KMS-11 (cell line): ENCODE data around the gene POR.

Source experiments
- H2AFZ ChIP-seq: fragments of 200-600 bp; sonication (generic); 2 replicates; pipeline ENCODE4 v1.6.1; 2016; ENCODE audit warnings: antibody characterized with exemption, mixed run types, low read depth
- H3K27ac ChIP-seq: fragments of 200-600 bp; sonication (generic); 2 replicates; pipeline ENCODE4 v1.6.1; 2016; ENCODE audit warnings: mild to moderate bottlenecking, mixed run types
- H3K27me3 ChIP-seq: fragments of 200-600 bp; sonication (generic); 2 replicates; pipeline ENCODE4 v1.6.1; 2017; ENCODE audit warnings: mild to moderate bottlenecking, low read depth, mixed run types, moderate library complexity; ENCODE audit not compliant: insufficient read depth
- H3K36me3 ChIP-seq: fragments of 200-600 bp; sonication (generic); 2 replicates; pipeline ENCODE4 v1.6.1; 2017; ENCODE audit warnings: mild to moderate bottlenecking, mixed run types; ENCODE audit not compliant: insufficient read depth
- H3K4me1 ChIP-seq: fragments of 200-600 bp; sonication (generic); 2 replicates; pipeline ENCODE4 v1.6.1; 2016; ENCODE audit warnings: mild to moderate bottlenecking, low read depth, mixed run types; ENCODE audit not compliant: poor library complexity, severe bottlenecking
- H3K4me2 ChIP-seq: fragments of 200-600 bp; sonication (generic); 2 replicates; pipeline ENCODE4 v1.7.0; 2016; ENCODE audit warnings: mild to moderate bottlenecking, mixed run types
- H3K4me3 ChIP-seq: fragments of 200-600 bp; sonication (generic); IDR thresholded peaks from 2 replicates; pipeline ENCODE4 v1.6.1; 2017; ENCODE audit warnings: low read depth, low read length, mixed read lengths; ENCODE audit not compliant: insufficient read depth
- H3K79me2 ChIP-seq: fragments of 200-600 bp; sonication (generic); 2 replicates; pipeline ENCODE4 v1.6.1; 2016; ENCODE audit warnings: low read depth, mixed run types; ENCODE audit not compliant: insufficient read depth
- H3K9ac ChIP-seq: fragments of 200-600 bp; sonication (generic); 2 replicates; pipeline ENCODE4 v1.6.1; 2016; ENCODE audit warnings: mild to moderate bottlenecking, mixed run types
- H4K20me1 ChIP-seq: fragments of 200-600 bp; sonication (generic); 2 replicates; pipeline ENCODE4 v1.6.1; 2016; ENCODE audit warnings: mild to moderate bottlenecking, mixed run types; ENCODE audit not compliant: insufficient read depth
- TF ChIP-seq, protein P1 (sequence below): fragments of 200-600 bp; sonication (generic); conservative IDR thresholded peaks from 2 replicates; pipeline ENCODE4 v1.6.1; 2017; ENCODE audit warnings: low read depth, mild to moderate bottlenecking, antibody characterized with exemption, low read length, moderate library complexity, mixed read lengths

The POR gene

DNA sequence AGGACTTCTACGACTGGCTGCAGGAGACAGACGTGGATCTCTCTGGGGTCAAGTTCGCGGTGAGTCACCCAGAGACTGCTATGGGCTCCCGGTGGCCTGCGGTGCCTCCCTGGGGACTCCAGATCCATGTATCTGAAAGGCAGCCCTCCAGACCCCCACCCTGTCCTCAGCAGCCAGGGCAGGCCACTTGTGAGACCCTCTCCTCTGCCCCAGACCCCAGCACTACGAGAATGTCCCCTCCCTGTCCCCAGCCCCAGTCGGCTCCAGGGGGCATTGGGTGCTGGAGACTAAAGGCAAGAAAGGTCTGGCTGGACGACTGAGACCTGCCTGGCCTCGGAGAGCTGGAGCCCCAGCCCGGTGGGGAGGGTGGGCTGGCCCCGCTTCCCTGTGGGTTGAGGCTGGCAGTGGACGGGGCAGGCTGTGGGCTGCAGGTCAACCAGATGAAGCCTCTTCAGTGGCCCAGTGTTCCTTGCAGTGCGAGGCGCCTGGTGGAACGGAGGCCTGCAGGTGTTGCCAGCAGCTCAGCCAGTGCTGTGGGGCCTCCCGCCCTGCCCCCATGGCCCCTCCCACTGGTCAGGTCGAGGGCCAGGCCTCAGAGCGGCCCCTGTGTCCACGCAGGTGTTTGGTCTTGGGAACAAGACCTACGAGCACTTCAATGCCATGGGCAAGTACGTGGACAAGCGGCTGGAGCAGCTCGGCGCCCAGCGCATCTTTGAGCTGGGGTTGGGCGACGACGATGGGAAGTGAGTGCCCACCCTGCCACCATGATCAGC is 65.7 kb downstream of the POR start:
- no peaks in the 10 kb centered on the region for H3K27me3 ChIP-seq
- no peak overlapping the region for H3K4me2 ChIP-seq
- no peak overlapping the region for H3K9ac ChIP-seq
- H4K20me1 ChIP-seq: no peaks in the 10 kb centered on the region
- H3K36me3 ChIP-seq: no peaks in the 10 kb centered on the region
- H3K4me3 ChIP-seq: no peak overlapping the region
- no peak overlapping the region for H3K27ac ChIP-seq
- H3K79me2 ChIP-seq: no peaks in the 10 kb centered on the region
- no peak overlapping the region for H2AFZ ChIP-seq
- TF ChIP-seq, protein P1, sequence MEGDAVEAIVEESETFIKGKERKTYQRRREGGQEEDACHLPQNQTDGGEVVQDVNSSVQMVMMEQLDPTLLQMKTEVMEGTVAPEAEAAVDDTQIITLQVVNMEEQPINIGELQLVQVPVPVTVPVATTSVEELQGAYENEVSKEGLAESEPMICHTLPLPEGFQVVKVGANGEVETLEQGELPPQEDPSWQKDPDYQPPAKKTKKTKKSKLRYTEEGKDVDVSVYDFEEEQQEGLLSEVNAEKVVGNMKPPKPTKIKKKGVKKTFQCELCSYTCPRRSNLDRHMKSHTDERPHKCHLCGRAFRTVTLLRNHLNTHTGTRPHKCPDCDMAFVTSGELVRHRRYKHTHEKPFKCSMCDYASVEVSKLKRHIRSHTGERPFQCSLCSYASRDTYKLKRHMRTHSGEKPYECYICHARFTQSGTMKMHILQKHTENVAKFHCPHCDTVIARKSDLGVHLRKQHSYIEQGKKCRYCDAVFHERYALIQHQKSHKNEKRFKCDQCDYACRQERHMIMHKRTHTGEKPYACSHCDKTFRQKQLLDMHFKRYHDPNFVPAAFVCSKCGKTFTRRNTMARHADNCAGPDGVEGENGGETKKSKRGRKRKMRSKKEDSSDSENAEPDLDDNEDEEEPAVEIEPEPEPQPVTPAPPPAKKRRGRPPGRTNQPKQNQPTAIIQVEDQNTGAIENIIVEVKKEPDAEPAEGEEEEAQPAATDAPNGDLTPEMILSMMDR: no peak
- H3K4me1 ChIP-seq: no peaks in the 10 kb centered on the region

DNA sequence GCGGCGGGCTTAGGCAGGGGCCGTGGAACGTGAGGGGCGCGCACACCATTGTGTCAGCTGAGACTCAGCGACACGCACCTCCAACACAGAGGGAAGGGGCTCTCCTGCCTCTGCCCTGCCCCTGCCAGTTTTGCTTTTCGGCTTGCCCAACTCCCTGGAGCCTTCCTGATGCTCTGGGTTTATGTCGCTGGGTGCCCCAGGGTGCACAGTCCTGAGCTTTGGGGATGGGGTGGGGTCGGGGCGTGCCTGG is 66.2 kb downstream of the POR start:
- no peaks in the 10 kb centered on the region for H3K79me2 ChIP-seq
- no peak overlapping the region for H3K4me3 ChIP-seq
- no peak overlapping the region for H3K9ac ChIP-seq
- no peaks in the 10 kb centered on the region for H3K36me3 ChIP-seq
- no peak overlapping the region for H2AFZ ChIP-seq
- no peaks in the 10 kb centered on the region for H3K4me1 ChIP-seq
- TF ChIP-seq, protein P1: no peak
- H4K20me1 ChIP-seq: no peaks in the 10 kb centered on the region
- H3K4me2 ChIP-seq: no peak overlapping the region
- H3K27me3 ChIP-seq: no peaks in the 10 kb centered on the region
- no peak overlapping the region for H3K27ac ChIP-seq

DNA sequence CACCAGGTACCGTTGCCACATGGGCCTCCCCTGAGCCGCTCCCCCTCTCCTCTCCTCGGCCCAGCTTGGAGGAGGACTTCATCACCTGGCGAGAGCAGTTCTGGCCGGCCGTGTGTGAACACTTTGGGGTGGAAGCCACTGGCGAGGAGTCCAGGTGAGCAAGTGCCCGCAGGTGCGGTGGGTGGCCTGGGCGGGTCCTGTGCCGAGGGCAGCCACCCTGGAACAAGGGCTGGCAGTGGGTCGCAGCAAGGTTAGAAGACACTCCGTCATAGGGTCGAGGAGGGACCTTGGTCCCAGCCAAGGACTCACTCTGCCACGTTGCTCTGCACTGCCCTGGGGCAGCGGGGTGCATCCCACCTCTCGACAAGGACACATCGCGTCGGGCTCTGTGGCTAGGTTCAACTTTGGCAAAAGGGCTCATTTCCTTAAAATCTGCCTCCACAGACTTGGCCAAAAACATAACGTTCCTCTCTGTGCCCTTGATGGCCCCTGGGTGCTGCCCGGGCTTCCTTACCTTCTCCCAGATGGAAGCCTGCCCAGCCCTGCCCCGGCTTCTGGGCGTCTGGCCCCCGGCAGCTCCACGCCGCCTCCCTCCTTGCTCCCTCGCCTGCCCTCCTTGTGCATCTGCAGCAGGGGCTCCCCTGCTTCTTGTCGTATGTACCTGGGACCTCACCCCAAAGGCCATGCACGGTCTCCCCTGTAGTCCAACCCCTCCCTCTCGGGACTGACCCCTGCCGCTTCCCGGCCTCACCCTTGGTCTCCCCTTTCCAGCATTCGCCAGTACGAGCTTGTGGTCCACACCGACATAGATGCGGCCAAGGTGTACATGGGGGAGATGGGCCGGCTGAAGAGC is 66.7 kb downstream of the POR start:
- Histone ChIP-seq H4K20me1 (no peaks in the 10 kb centered on the region), H2AFZ (no peak overlapping the region), H3K4me3 (no peak overlapping the region), H3K36me3 (no peaks in the 10 kb centered on the region), H3K27me3 (no peaks in the 10 kb centered on the region), H3K27ac (no peak overlapping the region), H3K4me1 (no peaks in the 10 kb centered on the region), H3K9ac (no peak overlapping the region), H3K79me2 (no peaks in the 10 kb centered on the region), H3K4me2 (no peak overlapping the region)
- TF ChIP-seq, protein P1: no peak

DNA sequence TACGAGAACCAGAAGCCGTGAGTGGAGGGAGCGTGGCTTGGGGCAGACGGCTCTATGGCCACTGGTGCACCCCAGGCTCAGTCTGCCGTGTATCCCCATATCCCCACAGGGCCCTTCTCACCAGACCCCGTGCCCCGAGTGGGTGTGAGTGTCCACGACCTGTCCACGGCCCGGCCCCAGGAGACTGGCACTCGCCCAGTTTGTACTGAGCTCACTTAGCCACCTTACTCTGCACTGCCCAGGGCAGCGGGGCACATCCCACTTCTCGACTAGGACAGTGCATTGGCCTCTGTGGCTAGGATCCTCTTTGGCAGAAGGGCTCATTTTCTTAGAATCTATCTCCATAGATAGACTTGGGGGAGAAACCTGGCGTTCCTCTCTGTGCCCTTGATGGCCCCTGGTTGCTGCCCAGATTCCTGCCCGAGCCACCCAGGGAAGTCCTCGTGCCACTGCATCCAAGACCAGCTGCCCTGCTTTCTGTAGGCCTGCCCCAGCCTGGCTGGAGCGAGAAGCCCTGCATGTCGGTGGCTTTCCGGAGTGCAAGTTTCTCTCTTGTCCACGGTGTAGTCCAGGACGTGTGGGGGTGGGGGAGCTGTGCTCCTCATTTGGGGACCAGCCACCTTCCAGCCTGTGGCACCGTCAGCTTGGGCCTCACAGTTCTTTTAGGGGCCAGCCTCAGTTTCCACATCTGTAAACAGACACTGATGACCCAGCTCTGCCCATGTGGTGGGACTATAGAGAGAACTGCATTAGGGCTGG is 67.5 kb downstream of the POR start:
- H3K27me3 ChIP-seq: no peaks in the 10 kb centered on the region
- no peaks in the 10 kb centered on the region for H3K4me1 ChIP-seq
- H3K36me3 ChIP-seq: no peaks in the 10 kb centered on the region
- no peak overlapping the region for H3K9ac ChIP-seq
- H3K4me3 ChIP-seq: no peak overlapping the region
- H4K20me1 ChIP-seq: no peaks in the 10 kb centered on the region
- no peak overlapping the region for H3K27ac ChIP-seq
- no peak overlapping the region for H2AFZ ChIP-seq
- no peak overlapping the region for H3K4me2 ChIP-seq
- TF ChIP-seq, protein P1: no peak
- H3K79me2 ChIP-seq: no peaks in the 10 kb centered on the region
